NCI-H1105 (cell line): ENCODE results near the gene SSX7.
"Not testable (repeated sequence)": the region's sequence is repeated elsewhere in the genome, so short reads cannot be mapped to it uniquely, and the experiment has no call there.

Experiments used
- DNase-seq: peaks from one replicate; lab custom pipeline; 2025; lab: John Stamatoyannopoulos, UW

SSX7 gene, protein sequence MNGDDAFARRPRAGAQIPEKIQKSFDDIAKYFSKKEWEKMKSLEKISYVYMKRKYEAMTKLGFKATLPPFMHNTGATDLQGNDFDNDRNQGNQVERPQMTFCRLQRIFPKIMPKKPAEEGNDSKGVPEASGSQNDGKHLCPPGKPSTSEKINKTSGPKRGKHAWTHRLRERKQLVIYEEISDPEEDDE

DNA sequence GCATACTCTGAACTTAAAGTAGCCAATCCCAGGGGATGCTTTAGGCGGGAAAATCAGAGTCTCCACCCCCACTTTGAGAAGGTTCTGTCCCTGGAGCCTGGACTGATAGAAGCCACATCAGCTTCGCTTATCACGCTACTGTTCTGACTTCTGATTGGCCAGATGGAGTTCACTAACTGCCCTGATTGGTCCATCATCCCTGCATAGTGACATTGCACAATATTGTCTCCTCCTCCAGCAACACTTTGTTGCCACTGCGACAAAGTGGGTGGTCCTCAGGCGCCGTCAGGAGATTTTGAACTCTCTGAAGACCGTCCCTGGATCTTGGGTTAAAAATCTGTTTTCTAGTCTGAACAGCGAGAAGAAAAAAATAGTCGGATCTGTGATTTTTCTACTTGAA lies at the start of gene SSX7:
TSS of gene SSX7 (minus strand) at position 101 of the 400 bp plus-strand sequence. CDS start 1,428 bp downstream, outside the sequence.
- not testable (repeated sequence) for DNase-seq

DNA sequence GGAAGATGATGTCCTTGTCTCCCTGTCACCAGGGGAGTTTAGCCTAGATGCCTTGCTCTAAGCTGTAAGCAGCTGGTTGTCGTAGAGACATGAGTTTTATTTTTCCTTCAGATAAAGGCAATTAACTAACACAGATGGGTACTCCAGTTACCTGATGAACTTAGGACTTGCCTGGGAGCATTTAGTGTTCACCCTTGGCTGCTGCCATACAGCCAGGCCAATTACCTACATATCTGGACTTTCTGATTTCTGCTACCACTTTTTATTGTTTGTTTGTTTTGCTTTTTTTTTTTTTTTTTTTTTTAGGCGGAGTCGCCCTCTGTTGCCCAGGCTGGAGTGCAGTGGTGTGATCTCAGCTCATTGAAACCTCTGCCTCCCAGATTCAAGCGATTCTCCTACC lies 37.3 kb upstream of the SSX7 start:
- DNase-seq = not testable (repeated sequence)

DNA sequence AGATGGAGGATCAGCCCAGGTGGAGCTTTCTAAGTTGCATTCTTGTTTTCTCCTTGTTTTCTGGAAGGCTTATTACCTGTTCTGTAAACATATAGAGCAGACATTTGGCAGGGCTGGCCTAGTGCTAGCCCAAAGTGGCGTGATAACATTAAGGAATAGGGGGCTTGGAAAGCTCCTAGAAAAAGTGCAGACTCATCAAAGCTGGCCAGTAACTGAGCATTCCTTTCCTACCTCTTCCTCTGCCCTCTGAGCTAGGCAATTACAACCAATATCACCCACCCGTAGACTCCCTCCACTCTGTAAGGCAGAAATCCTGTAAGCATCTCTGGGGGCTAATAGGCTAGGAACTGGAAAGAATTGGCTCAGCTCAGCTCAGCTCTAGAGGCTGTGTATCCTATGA lies 7.5 kb upstream of the SSX7 start:
- DNase-seq = not testable (repeated sequence)

DNA sequence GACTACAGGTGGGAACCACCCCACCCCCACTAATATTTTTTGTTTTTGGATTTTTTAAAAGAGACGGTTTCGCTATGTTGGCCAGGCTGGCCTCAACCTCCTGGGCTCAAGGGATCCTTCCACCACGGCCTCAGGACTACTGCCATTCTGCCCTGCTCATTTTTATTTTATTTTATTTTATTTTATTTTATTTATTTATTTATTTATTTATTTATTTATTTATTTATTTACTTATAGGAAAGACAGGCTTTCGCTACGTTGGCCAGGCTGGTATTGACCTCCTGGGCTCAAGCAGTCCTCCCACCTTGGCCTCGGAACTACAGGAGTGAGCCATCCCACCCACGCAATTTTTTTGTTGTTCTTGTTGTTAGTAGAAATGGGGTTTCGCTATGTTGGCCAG lies 775 bp upstream of the SSX7 start:
- DNase-seq = not testable (repeated sequence)

DNA sequence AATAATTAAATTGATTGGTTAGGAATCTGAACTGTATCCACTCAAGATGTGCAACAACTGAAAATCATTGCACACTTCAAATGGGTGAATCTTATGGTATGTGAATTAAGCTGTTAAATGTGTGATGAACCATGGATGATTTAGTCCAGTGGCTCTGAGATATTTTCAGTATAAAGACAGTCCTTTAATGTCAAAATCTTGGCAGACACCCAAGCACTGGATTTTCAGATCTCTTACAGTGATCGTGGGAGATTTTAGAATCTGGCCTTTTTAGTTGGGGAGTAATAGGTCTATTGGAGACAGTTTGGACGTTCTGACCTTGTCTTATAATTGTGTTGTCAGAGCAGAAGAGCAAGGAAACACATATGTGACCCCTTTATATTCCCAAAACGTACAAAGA lies 4.0 kb downstream of the SSX7 start:
- not testable (repeated sequence) for DNase-seq

DNA sequence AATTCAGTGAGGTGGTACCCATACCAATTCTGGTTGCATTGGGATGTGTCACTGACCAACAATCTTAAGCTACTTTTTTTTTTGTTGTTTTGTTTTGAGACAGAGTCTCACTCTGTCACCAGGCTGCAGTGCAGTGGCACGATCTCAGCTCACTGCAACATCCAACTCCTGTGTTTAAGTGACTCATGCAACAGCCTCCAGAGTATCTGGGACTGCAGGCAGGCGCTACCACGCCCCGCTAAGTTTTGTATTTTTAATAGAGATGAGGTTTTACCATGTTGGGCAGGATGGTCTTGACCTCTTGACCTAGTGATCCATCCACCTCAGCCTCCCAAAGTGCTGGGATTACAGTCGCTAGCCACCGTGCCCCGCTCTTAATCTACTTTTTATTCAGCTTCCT lies 5.7 kb downstream of the SSX7 start:
- not testable (repeated sequence) for DNase-seq

DNA sequence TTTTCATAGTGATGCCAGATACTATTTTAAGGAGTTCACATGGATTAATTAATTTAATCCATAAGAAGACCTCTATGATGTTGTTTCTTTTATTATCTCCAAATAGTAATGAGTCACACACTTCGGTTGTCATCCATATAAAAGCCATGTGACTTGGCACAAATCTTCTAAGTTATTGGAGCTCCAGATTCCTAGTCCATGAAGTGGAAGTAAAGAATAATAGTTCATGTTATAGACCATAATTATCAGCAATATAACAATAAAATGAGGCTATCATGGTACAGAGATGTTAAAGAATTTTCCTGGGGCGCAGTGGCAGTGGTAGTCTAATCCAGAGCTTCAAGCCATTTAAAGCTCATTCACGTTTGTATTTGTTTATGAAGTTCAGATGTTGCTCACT lies 26.2 kb downstream of the SSX7 start:
- not testable (repeated sequence) for DNase-seq

DNA sequence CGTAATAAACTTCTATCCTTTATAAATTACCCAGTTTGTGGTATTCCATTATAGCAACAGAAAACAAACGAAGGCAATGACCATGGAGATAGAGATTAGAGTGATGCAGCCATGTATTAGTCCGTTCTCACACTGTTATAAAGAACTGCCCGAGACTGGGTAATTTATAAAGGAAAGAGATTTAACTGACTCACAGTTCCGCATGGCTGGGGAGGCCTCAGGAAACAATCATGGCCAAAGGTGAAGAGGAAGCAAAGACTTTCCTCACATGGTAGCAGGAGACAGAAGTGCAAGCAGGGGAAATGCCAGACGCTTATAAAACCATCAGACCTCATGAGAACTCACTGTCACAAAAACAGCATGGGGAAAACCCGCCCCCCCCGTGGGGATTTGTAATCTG lies 34.0 kb downstream of the SSX7 start:
- not testable (repeated sequence) for DNase-seq

DNA sequence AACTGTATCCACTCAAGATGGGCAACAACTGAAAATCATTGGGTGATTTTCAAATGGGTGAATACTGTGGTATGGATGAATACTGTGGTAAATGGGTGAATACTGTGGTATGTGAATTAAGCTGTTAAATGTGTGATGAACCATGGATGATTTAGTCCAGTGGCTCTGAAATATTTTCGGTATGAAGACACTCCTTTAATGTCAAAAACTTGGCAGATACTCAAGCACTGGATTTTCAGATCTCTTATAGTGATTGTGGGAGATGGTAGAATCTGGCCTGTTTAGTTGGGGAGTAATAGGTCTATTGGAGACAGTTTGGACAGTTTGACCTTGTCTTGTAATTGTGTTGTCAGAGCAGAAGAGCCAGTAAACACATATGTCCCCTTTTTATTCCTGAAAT lies 45.7 kb downstream of the SSX7 start:
- DNase-seq = no peak

DNA sequence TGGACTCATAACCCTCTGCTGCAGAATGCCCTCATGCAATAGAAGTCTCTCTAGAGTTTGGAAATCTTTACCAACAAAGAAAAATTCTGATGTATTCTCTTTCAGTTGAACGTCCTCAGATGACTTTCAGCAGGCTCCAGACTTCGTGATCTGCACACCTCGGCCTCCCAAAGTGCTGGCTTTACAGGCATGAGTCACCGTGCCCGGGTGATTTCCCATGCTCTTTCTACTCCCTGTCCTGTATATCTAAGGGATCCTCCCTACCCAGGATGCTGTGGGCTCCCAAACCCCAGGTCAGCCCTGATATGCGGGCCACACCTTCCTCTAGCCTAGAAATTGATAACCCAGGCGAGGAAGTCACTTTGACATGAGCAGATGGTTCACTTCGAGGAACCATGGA lies 51.5 kb downstream of the SSX7 start:
- not testable (repeated sequence) for DNase-seq

DNA sequence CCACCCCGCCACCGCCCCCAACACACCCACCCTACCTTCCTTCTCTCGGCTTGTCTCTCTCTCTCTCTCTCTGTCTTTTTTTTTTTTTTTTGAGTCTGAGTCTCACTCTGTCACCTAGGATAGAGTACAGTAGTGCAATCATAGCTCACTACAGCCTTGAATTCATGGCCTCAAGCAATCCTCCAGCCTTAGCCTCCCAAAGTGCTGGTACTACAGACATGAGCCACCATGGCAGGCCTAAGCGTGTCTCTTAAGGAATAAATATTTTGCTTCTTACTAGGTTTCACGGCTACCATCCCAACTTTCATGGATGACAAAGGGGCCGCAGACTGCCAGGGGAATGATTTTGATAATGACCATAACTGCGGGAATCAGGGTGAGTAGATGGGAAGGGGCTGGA lies 55.8 kb downstream of the SSX7 start:
- no peak for DNase-seq

DNA sequence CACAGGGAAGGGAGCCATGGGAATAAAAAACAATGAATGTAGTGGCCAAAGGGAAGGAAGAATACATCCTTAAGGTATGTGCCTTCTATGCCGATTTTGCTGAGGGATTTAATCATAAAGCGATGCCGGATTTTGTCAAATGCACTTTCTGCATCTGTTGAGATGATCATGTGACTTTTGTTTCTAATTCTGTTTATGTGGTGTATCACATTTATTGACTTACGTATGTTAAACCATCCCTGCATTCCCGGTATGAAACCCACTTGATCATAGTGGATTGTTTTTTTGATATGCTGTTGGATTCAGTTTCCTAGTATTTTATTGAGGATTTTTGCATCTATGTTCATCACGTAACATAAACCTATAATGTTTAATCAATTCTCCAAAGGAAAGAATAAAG lies 60.0 kb downstream of the SSX7 start:
- no peak for DNase-seq
